ENCODE data around the gene BMP7.
"Not testable (repeated sequence)": the region's sequence is repeated elsewhere in the genome, so short reads cannot be mapped to it uniquely, and the experiment has no call there.

BMP7 gene

DNA sequence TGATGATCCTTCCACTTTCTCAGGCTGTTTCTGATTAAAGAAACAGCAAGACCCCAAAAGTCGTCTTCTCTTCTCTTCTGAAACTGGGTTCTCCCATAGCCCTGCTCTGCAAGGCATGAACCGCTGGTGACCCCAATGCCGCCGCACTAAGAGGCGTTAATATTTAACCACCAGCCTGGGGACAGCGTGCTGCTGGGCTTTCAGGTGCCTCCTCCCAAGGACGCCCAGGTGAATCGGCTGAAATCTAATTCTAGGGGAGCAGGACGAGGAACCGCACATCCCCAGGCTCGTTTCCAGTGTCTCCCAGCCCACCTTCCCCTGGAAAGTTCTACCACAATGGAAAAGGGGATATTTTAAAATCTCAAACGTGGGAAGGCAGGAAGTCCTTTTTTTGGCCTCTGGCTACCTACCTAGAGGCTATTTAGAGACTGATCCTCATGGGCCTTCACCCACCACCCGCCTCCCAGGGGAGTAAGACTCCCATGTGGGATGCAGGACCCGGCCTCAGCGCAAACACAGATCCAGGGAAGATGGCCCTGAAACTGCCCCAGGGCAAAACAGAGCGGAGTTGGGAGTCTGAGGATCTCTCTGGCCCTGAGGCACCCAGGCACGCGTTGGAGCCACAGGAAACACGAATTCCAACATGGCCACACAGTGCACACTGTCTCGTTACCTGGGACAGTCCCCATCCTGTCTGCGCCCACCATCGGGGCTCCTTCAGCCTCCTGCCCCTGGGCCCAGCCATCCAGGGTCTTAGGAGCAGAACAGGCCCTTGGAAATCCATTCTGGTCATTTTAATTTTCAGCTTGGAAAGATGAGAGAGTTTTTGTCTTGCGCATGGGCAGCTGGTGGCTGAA is 56.2 kb downstream of the BMP7 start:
- no peak for DNase-seq

- no peak for DNase-seq
These were observed 57.0 kb downstream of the BMP7 start for GRCh38 chr20:57209413-57209812.

- DNase-seq: no peak
These were observed 58.2 kb downstream of the BMP7 start for GRCh38 chr20:57208198-57208597.

DNA sequence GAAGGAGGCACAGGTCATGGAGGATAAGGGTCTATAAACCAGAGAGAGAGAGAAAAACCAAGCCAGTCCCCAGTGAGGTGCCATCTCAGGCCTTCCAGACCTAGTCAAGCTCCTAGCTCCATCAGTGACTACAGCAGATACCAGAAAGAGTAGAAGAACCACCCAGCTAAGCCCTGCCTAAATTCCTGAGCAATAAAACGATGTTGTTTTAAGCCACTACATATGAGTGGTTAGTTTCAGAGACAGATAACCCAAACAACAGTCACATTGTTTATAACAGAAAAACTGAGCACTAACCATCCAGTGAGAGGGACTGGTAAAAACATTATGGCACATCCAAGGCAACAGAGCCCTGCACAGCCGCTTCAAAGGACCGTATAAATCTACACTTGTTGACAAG is 59.2 kb downstream of the BMP7 start:
- no peak for DNase-seq

DNA sequence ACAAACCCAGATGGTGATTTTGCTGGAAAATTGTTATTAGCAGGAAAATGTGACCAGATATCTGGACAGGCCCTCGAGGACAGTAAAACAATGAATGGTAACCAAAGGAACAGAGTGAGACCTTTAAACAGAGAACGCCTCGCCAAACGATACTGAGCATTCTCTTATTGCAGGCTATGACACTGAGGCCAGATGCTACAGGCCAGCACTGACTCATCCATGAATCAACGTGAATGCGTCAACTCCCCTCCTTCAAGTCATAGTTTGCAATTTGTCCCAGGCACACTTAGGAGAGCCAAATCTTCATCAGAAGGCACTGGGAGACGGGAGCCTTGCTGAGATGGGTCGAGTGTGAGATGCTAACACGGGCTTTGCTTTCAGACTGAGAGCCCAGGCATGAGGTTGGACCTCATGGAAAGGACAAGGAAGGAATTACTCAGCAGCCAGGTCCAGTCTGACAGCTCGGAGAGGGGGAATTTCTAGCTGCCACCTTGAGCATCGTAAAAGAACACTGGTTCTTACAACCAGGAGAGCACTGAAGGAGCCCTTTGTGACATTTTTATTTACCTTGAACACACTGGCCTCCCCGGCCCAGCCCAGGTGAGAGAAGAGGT is 60.7 kb downstream of the BMP7 start:
- DNase-seq: no peak

DNA sequence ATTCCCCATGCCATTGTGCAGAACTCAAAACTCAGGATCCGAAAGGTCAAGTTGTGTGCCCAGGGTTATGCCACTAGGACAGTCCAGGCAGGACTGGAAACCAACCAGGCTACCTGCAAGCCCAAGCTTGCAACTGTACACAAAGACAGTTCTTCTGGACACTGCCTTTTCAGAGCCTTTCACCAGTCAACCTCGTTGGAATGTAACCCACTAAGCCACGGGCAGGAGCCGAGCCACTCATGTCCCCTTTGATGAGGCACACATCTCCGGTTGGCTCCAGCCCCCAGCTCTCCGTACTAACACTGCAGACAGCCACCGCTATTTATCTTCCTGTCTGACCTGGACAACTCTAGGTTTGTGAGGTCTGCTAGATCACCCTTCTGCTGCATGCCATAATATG is 62.5 kb downstream of the BMP7 start:
- no peak for DNase-seq

GRCh38 chr20:57203204-57203603 is 63.2 kb downstream of the BMP7 start:
- no peak for DNase-seq

- DNase-seq: no peak
These were observed 64.1 kb downstream of the BMP7 start for GRCh38 chr20:57202309-57202708.

GRCh38 chr20:57200882-57201695 is 65.4 kb downstream of the BMP7 start:
- DNase-seq: no peak

- no peak for DNase-seq
These were observed 66.6 kb downstream of the BMP7 start for GRCh38 chr20:57199656-57200405.

GRCh38 chr20:57198132-57199072 is 68.0 kb downstream of the BMP7 start:
- no peak for DNase-seq

- DNase-seq: no peak
These were observed 68.9 kb downstream of the BMP7 start for GRCh38 chr20:57197352-57198131.

DNA sequence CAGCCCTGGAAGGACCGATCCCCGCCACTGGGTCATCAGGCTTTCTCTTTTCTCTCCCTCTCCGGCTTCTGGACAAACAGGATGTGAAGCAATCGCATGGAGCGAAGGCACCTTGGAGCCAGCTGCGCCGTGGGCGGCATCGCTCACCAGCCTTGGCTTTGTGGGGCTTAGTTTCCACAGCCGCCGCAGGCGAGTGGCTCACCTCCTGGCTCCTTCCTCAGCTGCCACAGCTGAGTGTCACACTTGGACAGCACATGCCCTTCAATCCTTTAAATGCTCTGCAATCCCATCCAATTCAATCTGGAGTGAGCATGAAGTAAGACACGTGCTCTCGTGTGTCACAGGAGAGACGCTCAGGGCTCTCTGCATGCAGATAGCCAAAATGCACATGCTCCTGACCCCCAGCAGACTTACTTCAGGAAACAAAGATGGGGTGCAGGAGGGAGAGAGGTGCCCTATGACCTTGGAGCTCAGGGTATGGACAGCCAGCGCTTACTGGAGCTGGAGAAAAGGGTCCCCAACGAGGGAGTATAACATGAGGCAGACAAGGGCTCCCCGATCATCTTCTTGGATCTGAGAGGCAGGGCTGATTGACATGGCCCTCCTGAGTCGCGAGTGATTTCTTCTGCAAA is 70.9 kb downstream of the BMP7 start:
- DNase-seq: no peak

GRCh38 chr20:57195023-57195422 is 71.4 kb downstream of the BMP7 start:
- DNase-seq: no peak

GRCh38 chr20:57194154-57194553 is 72.3 kb downstream of the BMP7 start:
- no peak for DNase-seq

GRCh38 chr20:57193094-57193493 is 73.3 kb downstream of the BMP7 start:
- no peak for DNase-seq

DNA sequence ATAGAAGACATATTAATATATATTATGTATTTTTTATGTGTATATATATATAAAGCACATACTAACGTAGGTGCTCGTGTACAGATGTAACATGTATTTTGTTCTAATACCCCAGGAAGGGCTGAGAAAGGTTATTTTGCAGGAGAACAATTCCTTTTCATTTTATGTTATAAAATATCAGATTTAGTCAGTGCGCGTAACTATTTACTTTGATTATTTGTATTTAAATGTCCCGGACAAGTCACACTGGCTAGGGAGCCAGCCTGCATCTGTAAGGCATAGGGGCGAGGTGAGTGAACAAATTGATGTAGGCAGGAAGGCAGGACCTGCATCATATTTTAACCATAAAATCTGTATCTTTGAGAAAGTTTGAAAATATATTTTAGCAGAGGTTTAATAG is 74.1 kb downstream of the BMP7 start:
- DNase-seq: no peak

DNA sequence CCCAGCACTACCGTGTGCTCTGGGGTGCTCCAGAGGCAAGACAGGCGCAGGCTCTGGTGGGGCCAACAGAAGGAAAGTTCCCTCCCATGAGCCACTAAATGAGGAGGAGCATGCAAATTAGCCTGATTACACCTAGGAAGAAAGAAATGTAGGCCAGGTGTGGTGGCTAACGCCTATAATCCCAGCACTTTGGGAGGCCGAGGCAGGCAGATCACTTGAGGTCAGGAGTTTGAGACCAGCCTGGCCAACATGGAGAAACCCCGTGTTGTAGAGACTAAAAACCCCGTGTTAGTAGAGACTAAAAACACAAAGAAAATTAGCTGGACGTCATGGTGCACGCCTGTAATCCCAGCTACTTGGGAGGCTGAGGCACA is 75.2 kb downstream of the BMP7 start:
- DNase-seq: not testable (repeated sequence)

DNA sequence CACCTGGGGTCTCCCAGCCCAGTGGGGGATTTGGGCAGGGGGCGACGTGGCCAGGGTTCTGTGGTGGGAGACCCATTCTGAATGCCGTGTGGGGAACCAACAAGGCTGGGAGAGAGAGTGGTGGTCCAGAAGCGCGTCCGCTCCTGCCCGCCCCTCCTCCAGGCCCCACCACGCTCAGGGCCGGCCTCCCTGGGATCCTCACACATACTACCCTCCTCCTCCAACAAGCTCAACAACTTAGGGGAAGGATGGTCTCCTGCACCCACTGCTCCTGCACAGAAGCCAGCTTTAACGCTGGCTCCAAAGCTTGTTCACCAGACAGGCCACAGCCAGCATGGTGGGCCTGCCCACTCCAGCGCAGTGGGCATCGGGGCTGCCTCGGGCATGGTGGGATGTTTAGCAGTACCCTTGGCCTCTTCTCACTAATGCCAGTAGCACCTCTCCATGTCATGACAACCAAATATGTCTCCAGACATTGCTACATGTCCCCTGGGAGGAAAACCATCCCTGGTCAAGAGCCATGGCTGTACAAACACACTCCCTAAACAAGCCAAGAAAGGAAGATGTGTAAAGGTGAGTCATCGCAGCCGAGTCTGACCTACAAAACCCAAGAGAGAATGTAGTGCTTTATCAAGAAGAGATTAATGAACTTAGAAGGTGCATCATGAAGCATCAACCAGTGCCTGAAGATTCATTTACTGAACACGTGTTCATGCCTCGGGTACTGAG is 75.7 kb downstream of the BMP7 start:
- DNase-seq: no peak

DNA sequence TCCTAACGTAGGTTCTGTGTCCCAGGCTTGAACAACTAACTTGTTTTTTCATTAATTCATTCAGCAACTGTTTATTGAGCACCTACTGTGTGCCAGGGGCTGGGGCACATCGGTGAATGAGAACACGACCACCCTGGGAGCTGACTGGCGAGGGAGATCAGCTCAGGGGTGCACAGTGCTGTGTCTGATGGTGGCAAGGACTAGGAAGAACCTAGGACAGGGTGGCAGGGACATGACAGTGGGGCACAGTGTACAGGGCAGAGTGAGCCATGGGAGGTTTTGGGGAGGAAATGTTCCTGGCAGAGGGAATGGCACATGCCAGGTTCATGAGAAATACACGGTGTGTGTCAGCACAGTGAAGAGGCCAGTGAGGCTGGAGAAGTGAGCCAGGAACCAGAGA is 76.7 kb downstream of the BMP7 start:
- DNase-seq: no peak

Data from NCI-H524 (cell line).